Measurements from ENCODE around the gene PHACTR1. TPM values are rescaled to one million over a fixed set of nuclear protein-coding genes. Genes with fewer than 3 reads are reported as not detected.

Gene PHACTR1
- polyA plus RNA-seq, 3 donors: 6.1 to 26.9 (median 7.6) TPM

DNA sequence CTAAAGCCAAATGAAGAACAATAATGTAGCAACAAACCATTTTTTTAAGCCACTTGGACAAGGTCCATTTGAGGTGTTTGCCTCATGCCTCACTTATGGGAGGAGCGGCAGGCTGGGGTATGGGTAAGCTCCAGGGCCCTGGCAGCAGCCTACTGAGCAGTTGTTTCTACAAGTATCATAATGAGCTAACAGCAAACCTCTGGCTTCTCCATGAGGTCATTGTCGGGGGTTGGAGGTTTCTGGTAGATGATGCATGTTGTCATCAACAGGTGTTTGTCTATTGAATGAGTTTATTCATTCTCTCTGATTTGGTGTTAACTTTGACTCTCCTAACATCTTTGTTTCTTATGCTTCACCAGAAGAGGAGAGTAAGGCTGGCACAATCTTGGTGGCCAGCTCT is 461.1 kb downstream of the PHACTR1 start:
- no CpG with 5 or more reads among the region's 2 CpGs for WGBS (ENCODE audit: insufficient coverage)
- no peaks in the 10 kb centered on the region for H3K27me3 ChIP-seq (ENCODE audit: control insufficient read depth in 2 of 2, insufficient read depth in 2 of 2, low read length in 2 of 2)
- H3K4me3 Mint-ChIP-seq: no peak overlapping the region
- H3K27ac Mint-ChIP-seq: peak overlapping the region in 1 of 7 donors; percentile 28
- H3K4me3 ChIP-seq (replicated peaks in 1 of 3; ENCODE audit: low read depth in 2 of 3, low read length in 3 of 3): peak overlapping the region in 1 of 3 experiments; percentile 40
- peak overlapping the region; percentile 44 for H3K4me2 ChIP-seq (replicated peaks; ENCODE audit: extremely low read depth, low read length, poor library complexity, severe bottlenecking)
- peak overlapping the region; percentile 60 for H2AFZ ChIP-seq (ENCODE audit: insufficient read depth, low read depth, low read length, poor library complexity, severe bottlenecking)
- DNase-seq: no peak
- peak overlapping the region in 1 of 2 donors; percentile 29 for H3K27ac ChIP-seq (ENCODE audit: low read depth in 1 of 2, low read length in 2 of 2)
- H3K36me3 ChIP-seq (replicated peaks in 1 of 2; ENCODE audit: control insufficient read depth in 1 of 2, insufficient read depth in 2 of 2, low read length in 2 of 2): no peaks in the 10 kb centered on the region
- no peaks in the 10 kb centered on the region for H3K9me3 Mint-ChIP-seq
- H3K9me3 ChIP-seq (replicated peaks in 1 of 2; ENCODE audit: control insufficient read depth in 1 of 2, insufficient read depth in 1 of 2, low read length in 2 of 2): no peaks in the 10 kb centered on the region
- no peaks in the 10 kb centered on the region for H3K36me3 Mint-ChIP-seq
- intact Hi-C loops (cut with micrococcal nuclease): no loop called here
- H3K27me3 Mint-ChIP-seq (ENCODE audit: low read depth in 3 of 3): no peaks in the 10 kb centered on the region
- H4K20me1 ChIP-seq (ENCODE audit: insufficient read depth, low read length): no peaks in the 10 kb centered on the region
- H3K4me1 ChIP-seq (ENCODE audit: control insufficient read depth in 1 of 2, insufficient read depth in 2 of 2, low read length in 2 of 2): peaks cover 12 to 15% of the 10 kb centered on the region in 2 donors
- TF ChIP-seq, protein P1, sequence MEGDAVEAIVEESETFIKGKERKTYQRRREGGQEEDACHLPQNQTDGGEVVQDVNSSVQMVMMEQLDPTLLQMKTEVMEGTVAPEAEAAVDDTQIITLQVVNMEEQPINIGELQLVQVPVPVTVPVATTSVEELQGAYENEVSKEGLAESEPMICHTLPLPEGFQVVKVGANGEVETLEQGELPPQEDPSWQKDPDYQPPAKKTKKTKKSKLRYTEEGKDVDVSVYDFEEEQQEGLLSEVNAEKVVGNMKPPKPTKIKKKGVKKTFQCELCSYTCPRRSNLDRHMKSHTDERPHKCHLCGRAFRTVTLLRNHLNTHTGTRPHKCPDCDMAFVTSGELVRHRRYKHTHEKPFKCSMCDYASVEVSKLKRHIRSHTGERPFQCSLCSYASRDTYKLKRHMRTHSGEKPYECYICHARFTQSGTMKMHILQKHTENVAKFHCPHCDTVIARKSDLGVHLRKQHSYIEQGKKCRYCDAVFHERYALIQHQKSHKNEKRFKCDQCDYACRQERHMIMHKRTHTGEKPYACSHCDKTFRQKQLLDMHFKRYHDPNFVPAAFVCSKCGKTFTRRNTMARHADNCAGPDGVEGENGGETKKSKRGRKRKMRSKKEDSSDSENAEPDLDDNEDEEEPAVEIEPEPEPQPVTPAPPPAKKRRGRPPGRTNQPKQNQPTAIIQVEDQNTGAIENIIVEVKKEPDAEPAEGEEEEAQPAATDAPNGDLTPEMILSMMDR (IDR thresholded peaks at IDR 0.05): no peak
- H3K4me1 Mint-ChIP-seq: peaks cover 22% of the 10 kb centered on the region
- no peaks in the 10 kb centered on the region for H3K79me2 ChIP-seq (ENCODE audit: insufficient read depth, low read length)
- peak overlapping the region; percentile 34 for H3K9ac ChIP-seq (ENCODE audit: insufficient read depth, low read length, poor library complexity, severe bottlenecking)

DNA sequence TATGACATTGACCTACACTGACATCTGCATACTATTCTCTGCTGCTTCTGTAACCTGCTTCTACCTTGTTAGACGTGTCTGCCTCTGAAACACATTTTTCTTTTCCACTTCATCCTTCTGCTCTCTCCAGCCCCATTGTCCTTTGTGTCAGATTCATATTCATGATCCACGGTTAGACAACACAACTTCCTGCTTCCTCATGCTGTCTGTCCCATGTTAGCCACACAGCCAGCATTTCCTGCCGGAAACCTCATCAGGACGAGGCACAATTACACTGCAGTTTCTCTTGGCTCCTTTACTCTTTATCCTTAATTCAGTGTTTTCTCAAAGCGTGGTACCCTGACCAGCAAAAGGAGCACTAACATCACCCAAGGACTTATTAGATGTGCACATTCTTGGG is 461.5 kb downstream of the PHACTR1 start:
- Mint-ChIP-seq H3K9me3 (no peaks in the 10 kb centered on the region), H3K27me3 (ENCODE audit: low read depth in 3 of 3) (no peaks in the 10 kb centered on the region), H3K27ac (peak overlapping the region in 5 of 7 donors; percentile 28 to 58 (median 42)), H3K4me1 (peaks cover 22% of the 10 kb centered on the region), H3K36me3 (no peaks in the 10 kb centered on the region), H3K4me3 (peak overlapping the region; percentile 20 to 74)
- H3K27me3 ChIP-seq (ENCODE audit: control insufficient read depth in 2 of 2, insufficient read depth in 2 of 2, low read length in 2 of 2): no peaks in the 10 kb centered on the region
- 0% methylated on average over 4 of the region's 5 CpGs for WGBS (ENCODE audit: insufficient coverage)
- H3K4me1 ChIP-seq (ENCODE audit: control insufficient read depth in 1 of 2, insufficient read depth in 2 of 2, low read length in 2 of 2): peaks cover 12 to 15% of the 10 kb centered on the region in 2 donors
- intact Hi-C loops (cut with micrococcal nuclease): no loop called here
- peak overlapping the region in 1 of 2 donors; percentile 29 for H3K27ac ChIP-seq (ENCODE audit: low read depth in 1 of 2, low read length in 2 of 2)
- TF ChIP-seq, protein P1 (IDR thresholded peaks at IDR 0.05): no peak
- H4K20me1 ChIP-seq (ENCODE audit: insufficient read depth, low read length): no peaks in the 10 kb centered on the region
- H3K4me2 ChIP-seq (replicated peaks; ENCODE audit: extremely low read depth, low read length, poor library complexity, severe bottlenecking): peak overlapping the region; percentile 44
- peak overlapping the region; percentile 60 for H2AFZ ChIP-seq (ENCODE audit: insufficient read depth, low read depth, low read length, poor library complexity, severe bottlenecking)
- H3K36me3 ChIP-seq (replicated peaks in 1 of 2; ENCODE audit: control insufficient read depth in 1 of 2, insufficient read depth in 2 of 2, low read length in 2 of 2): no peaks in the 10 kb centered on the region
- DNase-seq: peak; percentile 30 to 46 (median 43)
- peak overlapping the region in 1 of 3 experiments; percentile 40 for H3K4me3 ChIP-seq (replicated peaks in 1 of 3; ENCODE audit: low read depth in 2 of 3, low read length in 3 of 3)
- H3K9me3 ChIP-seq (replicated peaks in 1 of 2; ENCODE audit: control insufficient read depth in 1 of 2, insufficient read depth in 1 of 2, low read length in 2 of 2): no peaks in the 10 kb centered on the region
- peak overlapping the region; percentile 34 for H3K9ac ChIP-seq (ENCODE audit: insufficient read depth, low read length, poor library complexity, severe bottlenecking)
- no peaks in the 10 kb centered on the region for H3K79me2 ChIP-seq (ENCODE audit: insufficient read depth, low read length)

All from CD14-positive monocyte (primary cell).